ENCODE measurements around the gene ZNF343.
A peak's percentile ranks its signal among the peaks of the same experiment; 100 is the strongest.

ZNF343 gene

DNA sequence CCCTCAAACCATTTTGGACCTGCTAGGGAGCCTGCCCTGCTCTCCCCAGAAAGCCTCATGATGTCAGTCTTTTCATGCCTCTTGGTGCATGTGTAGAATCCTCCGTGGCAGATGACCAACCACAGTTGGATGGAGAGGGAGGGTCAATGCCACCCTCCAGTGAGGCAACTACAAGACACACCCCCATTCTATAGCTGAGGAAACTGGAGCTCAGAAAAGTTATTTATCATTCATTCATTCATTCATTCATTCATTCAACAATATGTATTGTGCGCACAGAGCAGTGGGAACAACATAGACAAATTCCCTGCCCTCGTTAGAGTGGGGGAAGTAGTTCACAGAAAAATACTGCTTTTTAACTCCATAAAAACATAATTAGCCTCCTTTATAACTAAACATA lies 54.9 kb downstream of the ZNF343 start:
- TF ChIP-seq, protein P1, sequence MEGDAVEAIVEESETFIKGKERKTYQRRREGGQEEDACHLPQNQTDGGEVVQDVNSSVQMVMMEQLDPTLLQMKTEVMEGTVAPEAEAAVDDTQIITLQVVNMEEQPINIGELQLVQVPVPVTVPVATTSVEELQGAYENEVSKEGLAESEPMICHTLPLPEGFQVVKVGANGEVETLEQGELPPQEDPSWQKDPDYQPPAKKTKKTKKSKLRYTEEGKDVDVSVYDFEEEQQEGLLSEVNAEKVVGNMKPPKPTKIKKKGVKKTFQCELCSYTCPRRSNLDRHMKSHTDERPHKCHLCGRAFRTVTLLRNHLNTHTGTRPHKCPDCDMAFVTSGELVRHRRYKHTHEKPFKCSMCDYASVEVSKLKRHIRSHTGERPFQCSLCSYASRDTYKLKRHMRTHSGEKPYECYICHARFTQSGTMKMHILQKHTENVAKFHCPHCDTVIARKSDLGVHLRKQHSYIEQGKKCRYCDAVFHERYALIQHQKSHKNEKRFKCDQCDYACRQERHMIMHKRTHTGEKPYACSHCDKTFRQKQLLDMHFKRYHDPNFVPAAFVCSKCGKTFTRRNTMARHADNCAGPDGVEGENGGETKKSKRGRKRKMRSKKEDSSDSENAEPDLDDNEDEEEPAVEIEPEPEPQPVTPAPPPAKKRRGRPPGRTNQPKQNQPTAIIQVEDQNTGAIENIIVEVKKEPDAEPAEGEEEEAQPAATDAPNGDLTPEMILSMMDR (conservative IDR thresholded peaks at IDR 0.05; ENCODE audit: low read depth, low read length) = no peak
- no peaks in the 10 kb centered on the region for H4K20me1 ChIP-seq (ENCODE audit: insufficient read depth)
- H3K4me2 ChIP-seq = no peak overlapping the region
- no peaks in the 10 kb centered on the region for H3K79me2 ChIP-seq (ENCODE audit: insufficient read depth, low read depth)
- no peak overlapping the region for H3K27ac ChIP-seq
- no peak overlapping the region for H3K9ac ChIP-seq
- H3K36me3 ChIP-seq (ENCODE audit: insufficient read depth) = no peaks in the 10 kb centered on the region
- no peaks in the 10 kb centered on the region for H3K27me3 ChIP-seq (ENCODE audit: insufficient read depth, low read depth)
- H3K4me1 ChIP-seq (ENCODE audit: low read depth, poor library complexity, severe bottlenecking) = no peaks in the 10 kb centered on the region
- H3K4me3 ChIP-seq (IDR thresholded peaks at IDR 0.05; ENCODE audit: insufficient read depth, low read depth, low read length) = no peak overlapping the region
- H2AFZ ChIP-seq (ENCODE audit: low read depth) = no peak overlapping the region

DNA sequence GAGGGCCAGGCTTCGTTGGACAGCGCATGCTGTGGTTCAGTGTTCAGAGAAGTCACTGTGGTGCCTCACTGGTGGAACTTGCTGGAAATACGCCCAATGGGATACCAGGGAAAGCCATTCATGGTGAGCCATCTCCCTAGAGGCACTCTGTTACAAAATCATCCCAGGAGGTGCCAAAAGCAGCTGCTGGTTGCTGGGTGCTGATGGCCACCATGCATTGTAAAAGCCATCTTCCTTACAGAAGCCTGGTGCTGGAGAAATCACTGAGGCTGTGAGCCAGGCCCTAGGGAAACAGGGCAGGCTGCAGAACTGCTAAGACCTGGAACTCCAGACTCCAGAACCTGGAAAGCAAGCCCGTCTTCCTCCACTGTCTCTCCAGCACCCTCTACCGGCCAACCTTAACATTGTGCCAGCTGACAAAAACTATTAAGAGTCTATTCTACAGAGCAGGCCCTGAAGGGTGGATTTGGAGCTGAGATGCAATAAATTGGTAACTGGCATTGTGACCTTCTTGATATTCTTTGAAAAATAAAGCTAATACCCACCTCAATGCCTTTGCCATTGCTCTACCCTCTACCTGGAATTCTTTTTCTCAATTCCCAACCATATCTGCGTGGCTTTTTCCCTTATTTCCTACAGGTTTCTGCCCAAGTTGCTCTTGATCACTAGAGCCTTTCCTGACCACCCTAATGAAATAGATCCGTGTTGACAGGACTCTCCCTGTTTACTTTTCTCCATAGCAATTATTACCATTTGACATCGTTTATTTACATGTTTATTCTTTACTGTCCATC lies 56.6 kb downstream of the ZNF343 start:
- H3K36me3 ChIP-seq (ENCODE audit: insufficient read depth) = no peaks in the 10 kb centered on the region
- H3K4me2 ChIP-seq = no peak overlapping the region
- no peak overlapping the region for H3K9ac ChIP-seq
- H4K20me1 ChIP-seq (ENCODE audit: insufficient read depth) = no peaks in the 10 kb centered on the region
- H3K4me1 ChIP-seq (ENCODE audit: low read depth, poor library complexity, severe bottlenecking) = no peaks in the 10 kb centered on the region
- no peaks in the 10 kb centered on the region for H3K79me2 ChIP-seq (ENCODE audit: insufficient read depth, low read depth)
- no peaks in the 10 kb centered on the region for H3K27me3 ChIP-seq (ENCODE audit: insufficient read depth, low read depth)
- H3K4me3 ChIP-seq (IDR thresholded peaks at IDR 0.05; ENCODE audit: insufficient read depth, low read depth, low read length) = no peak overlapping the region
- TF ChIP-seq, protein P1 (conservative IDR thresholded peaks at IDR 0.05; ENCODE audit: low read depth, low read length) = peak; percentile 75
- no peak overlapping the region for H3K27ac ChIP-seq
- H2AFZ ChIP-seq (ENCODE audit: low read depth) = no peak overlapping the region

DNA sequence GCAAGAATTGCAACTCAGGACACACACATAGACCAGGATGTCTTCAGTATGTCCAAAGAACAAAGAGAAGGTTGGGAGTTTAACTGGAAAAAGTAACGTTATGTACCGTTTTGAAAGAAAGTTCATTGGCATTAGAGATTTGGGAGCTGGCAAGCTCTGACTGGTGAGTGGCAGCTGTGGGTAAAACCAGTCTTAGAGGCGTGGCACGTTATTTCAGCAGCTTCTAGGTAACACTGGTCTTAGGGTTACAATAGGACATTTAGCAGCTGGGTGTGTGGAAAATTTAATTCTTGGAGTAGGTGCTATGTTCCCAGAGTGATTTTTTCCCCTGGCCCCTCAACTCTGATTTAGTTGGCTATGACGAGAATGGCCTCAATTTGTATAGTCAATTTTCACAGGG lies 57.3 kb downstream of the ZNF343 start:
- no peaks in the 10 kb centered on the region for H3K4me1 ChIP-seq (ENCODE audit: low read depth, poor library complexity, severe bottlenecking)
- no peak overlapping the region for H3K4me3 ChIP-seq (IDR thresholded peaks at IDR 0.05; ENCODE audit: insufficient read depth, low read depth, low read length)
- H3K79me2 ChIP-seq (ENCODE audit: insufficient read depth, low read depth) = no peaks in the 10 kb centered on the region
- H4K20me1 ChIP-seq (ENCODE audit: insufficient read depth) = no peaks in the 10 kb centered on the region
- H3K27ac ChIP-seq = no peak overlapping the region
- no peak overlapping the region for H2AFZ ChIP-seq (ENCODE audit: low read depth)
- H3K36me3 ChIP-seq (ENCODE audit: insufficient read depth) = no peaks in the 10 kb centered on the region
- no peaks in the 10 kb centered on the region for H3K27me3 ChIP-seq (ENCODE audit: insufficient read depth, low read depth)
- TF ChIP-seq, protein P1 (conservative IDR thresholded peaks at IDR 0.05; ENCODE audit: low read depth, low read length) = no peak
- no peak overlapping the region for H3K4me2 ChIP-seq
- H3K9ac ChIP-seq = no peak overlapping the region

DNA sequence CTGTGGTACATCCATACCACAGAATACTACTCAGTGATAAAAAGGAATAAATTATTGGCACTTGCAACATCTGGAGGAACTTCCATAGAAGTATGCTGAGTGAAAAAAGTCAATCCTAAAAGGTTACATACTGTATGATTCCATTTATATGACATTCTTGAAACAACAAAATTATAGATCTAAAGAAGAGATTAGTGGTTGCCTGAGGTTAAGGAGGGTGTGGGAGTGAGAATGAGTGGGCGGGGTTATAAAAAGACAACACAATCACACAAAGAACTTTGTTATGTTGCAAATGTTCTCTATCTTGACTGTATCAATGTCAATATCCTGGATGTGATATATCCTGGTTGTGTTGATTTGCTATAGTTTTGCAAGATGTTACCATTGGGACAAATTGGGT lies 59.3 kb downstream of the ZNF343 start:
- Histone ChIP-seq H4K20me1 (ENCODE audit: insufficient read depth) (no peaks in the 10 kb centered on the region), H3K27ac (no peak overlapping the region), H3K4me3 (IDR thresholded peaks at IDR 0.05; ENCODE audit: insufficient read depth, low read depth, low read length) (no peak overlapping the region), H3K9ac (no peak overlapping the region), H3K4me1 (ENCODE audit: low read depth, poor library complexity, severe bottlenecking) (no peaks in the 10 kb centered on the region), H2AFZ (ENCODE audit: low read depth) (no peak overlapping the region), H3K27me3 (ENCODE audit: insufficient read depth, low read depth) (no peaks in the 10 kb centered on the region), H3K79me2 (ENCODE audit: insufficient read depth, low read depth) (no peaks in the 10 kb centered on the region), H3K36me3 (ENCODE audit: insufficient read depth) (no peaks in the 10 kb centered on the region), H3K4me2 (no peak overlapping the region)
- TF ChIP-seq, protein P1 (conservative IDR thresholded peaks at IDR 0.05; ENCODE audit: low read depth, low read length) = no peak

Measured in KMS-11 (cell line).